Brain microvascular endothelial cell (primary cell): ENCODE results near the gene NDRG2.
"Not testable (repeated sequence)": the region's sequence is repeated elsewhere in the genome, so short reads cannot be mapped to it uniquely, and the experiment has no call there.

Experiments
- DNase-seq: peaks from one replicate; pipeline ENCODE4 v3.0.0-alpha.2; 2020
- H3K27ac ChIP-seq: fragments of 250-450 bp; sonication (Bioruptor Pico); 2 replicates; pipeline ENCODE4 v1.5.1; 2020; ENCODE audit warnings: mild to moderate bottlenecking, moderate library complexity
- H3K27me3 ChIP-seq: fragments of 250-450 bp; sonication (Bioruptor Pico); replicated peaks from 2 replicates; pipeline ENCODE4 v1.5.1; 2020; ENCODE audit warnings: mild to moderate bottlenecking
- H3K36me3 ChIP-seq: fragments of 250-450 bp; sonication (Bioruptor Pico); replicated peaks from 2 replicates; pipeline ENCODE4 v1.5.1; 2020; ENCODE audit warnings: mild to moderate bottlenecking
- H3K4me3 ChIP-seq: 2 replicates; pipeline ENCODE4 v1.5.1; 2011; ENCODE audit warnings: low read depth, mild to moderate bottlenecking, control low read depth, low read length, moderate library complexity
- CTCF ChIP-seq: IDR thresholded peaks from 2 replicates; pipeline ENCODE4 v1.5.1; 2011; ENCODE audit warnings: low read depth, mild to moderate bottlenecking, moderate library complexity, low read length, control low read depth, inconsistent platforms; ENCODE audit errors: missing control alignments
- in situ Hi-C: cut with HindIII; loops from 2 replicates; pipeline ENCODE4 v1.10.0; 2017; ENCODE audit warnings: low sequenced_read_pairs, low pct_ligation_motif_present

The NDRG2 gene

GRCh38 chr14:21016413-21017190 lies 8.3 kb downstream of the NDRG2 start:
- no peaks in the 10 kb centered on the region for H3K36me3 ChIP-seq
- no peak overlapping the region for H3K27ac ChIP-seq
- in situ Hi-C loops: no loop called here
- peaks cover 2% of the 10 kb centered on the region for H3K27me3 ChIP-seq
- H3K4me3 ChIP-seq: no peak overlapping the region
- TF ChIP-seq CTCF: no peak
- no peak for DNase-seq

- no peaks in the 10 kb centered on the region for H3K36me3 ChIP-seq
- H3K27ac ChIP-seq: no peak overlapping the region
- no peaks in the 10 kb centered on the region for H3K27me3 ChIP-seq
- no peak for DNase-seq
- in situ Hi-C loops: no loop called here
- no peak for TF ChIP-seq CTCF
- no peak overlapping the region for H3K4me3 ChIP-seq
Observed at GRCh38 chr14:21015312-21015711, 9.5 kb downstream of the NDRG2 start.

- peak; percentile 90 for TF ChIP-seq CTCF
- Histone ChIP-seq H3K4me3 (no peak overlapping the region), H3K27ac (no peak overlapping the region), H3K27me3 (no peaks in the 10 kb centered on the region), H3K36me3 (no peaks in the 10 kb centered on the region)
- DNase-seq: peak; percentile 80
- in situ Hi-C loops: no loop called here
Observed at GRCh38 chr14:21014761-21015190, 10.1 kb downstream of the NDRG2 start.

- Histone ChIP-seq H3K36me3 (no peaks in the 10 kb centered on the region), H3K27me3 (no peaks in the 10 kb centered on the region), H3K4me3 (no peak overlapping the region), H3K27ac (no peak overlapping the region)
- TF ChIP-seq CTCF: no peak
- in situ Hi-C loops: no loop called here
- DNase-seq: no peak
Observed at GRCh38 chr14:21011136-21011535, 13.7 kb downstream of the NDRG2 start.

GRCh38 chr14:21009721-21010120 lies 15.1 kb downstream of the NDRG2 start:
- H3K36me3 ChIP-seq, in situ Hi-C loops, H3K4me3 ChIP-seq, H3K27ac ChIP-seq, DNase-seq, H3K27me3 ChIP-seq: not testable (repeated sequence)

- no peak overlapping the region for H3K27ac ChIP-seq
- TF ChIP-seq CTCF: no peak
- no peaks in the 10 kb centered on the region for H3K27me3 ChIP-seq
- H3K36me3 ChIP-seq: no peaks in the 10 kb centered on the region
- no peak for DNase-seq
- in situ Hi-C loops: no loop called here
- no peak overlapping the region for H3K4me3 ChIP-seq
Observed at GRCh38 chr14:21003788-21004346, 21.0 kb downstream of the NDRG2 start.
